Left ventricle myocardium inferior (tissue), 1 donor: ENCODE measurements around the gene ATP2A1. TPM values are rescaled to one million over a fixed set of nuclear protein-coding genes. Genes with fewer than 3 reads are reported as not detected.

ENCODE experiments used
- DNase-seq: peaks from one replicate; pipeline ENCODE4 v3.0.0-alpha.2; 2020
- H3K27ac ChIP-seq: fragments of 200-600 bp; replicated peaks from 2 replicates; pipeline ENCODE4 v1.8.0; 2021
- H3K27me3 ChIP-seq: fragments of 200-600 bp; 2 replicates; pipeline ENCODE4 v1.8.0; 2021; ENCODE audit warnings: low read depth
- H3K36me3 ChIP-seq: fragments of 200-600 bp; 2 replicates; pipeline ENCODE4 v1.8.0; 2021
- H3K4me1 ChIP-seq: fragments of 200-600 bp; 2 replicates; pipeline ENCODE4 v1.8.0; 2021
- H3K4me3 ChIP-seq: fragments of 200-600 bp; 2 replicates; pipeline ENCODE4 v1.8.0; 2021; ENCODE audit warnings: mild to moderate bottlenecking, moderate library complexity
- H3K9me3 ChIP-seq: fragments of 200-600 bp; replicated peaks from 2 replicates; pipeline ENCODE4 v1.8.0; 2021
- CTCF ChIP-seq: fragments of 200-600 bp; IDR thresholded peaks from 2 replicates; pipeline ENCODE4 v1.8.0; 2021; ENCODE audit warnings: antibody characterized with exemption, mild to moderate bottlenecking, borderline replicate concordance
- intact Hi-C: fragments of 100-400 bp; cut with micrococcal nuclease; formaldehyde crosslinking; loops from one replicate; pipeline ENCODE4 v1.11.0; 2022
- microRNA-seq: library from miRNA; unstranded; fragments of <30 nt; microRNA quantifications from one replicate; pipeline ENCODE4 v1.2.0, GENCODE V29; 2020
- total RNA-seq: library from RNA; stranded (reverse); fragmentation: NEBNext Ultra II Directional; extraction: Animal tissue kit (Norgen Biotek cat#: 25700); gene quantifications from one replicate; pipeline ENCODE4 v1.2.1, GENCODE V29; 2021
- donor health status: DM: no; HTN: yes; CAD: no; lungs with severe emphysema.

Gene ATP2A1
- total RNA-seq, 1 donor from 2014 or later: 0.38 TPM

GRCh38 chr16:28951410-28951943, 73.2 kb downstream of the ATP2A1 start:
- Histone ChIP-seq H3K27ac (peak overlapping the region; percentile 90), H3K36me3 (peaks cover 44% of the 10 kb centered on the region), H3K27me3 (no peaks in the 10 kb centered on the region), H3K4me1 (peaks cover 20% of the 10 kb centered on the region), H3K9me3 (no peaks in the 10 kb centered on the region), H3K4me3 (peak overlapping the region; percentile 92)
- no peak for DNase-seq
- intact Hi-C loops: no loop called here
- TF ChIP-seq CTCF: no peak

Small RNAs within 50 kb of the gene (microRNA-seq; reads per million reads assigned to microRNA genes)
- not detected for gene MIR4721

Other genes starting within 250 kb of the ATP2A1 start
- not detected for gene NPIPB8, start 240.4 kb upstream of the ATP2A1 start, total RNA-seq
- 439 TPM for gene EIF3C, start 167.0 kb upstream of the ATP2A1 start, total RNA-seq
- gene NPIPB9, start 126.7 kb upstream of the ATP2A1 start, total RNA-seq: not detected
- gene ATXN2L, start 55.5 kb upstream of the ATP2A1 start, total RNA-seq: 51.2 TPM
- gene TUFM, start 32.1 kb upstream of the ATP2A1 start, total RNA-seq: 236 TPM
- gene SH2B1, start 14.6 kb upstream of the ATP2A1 start, total RNA-seq: 48.5 TPM
- gene RABEP2, start 46.8 kb downstream of the ATP2A1 start, total RNA-seq: 17.7 TPM
- gene CD19, start 53.5 kb downstream of the ATP2A1 start, total RNA-seq: not detected
- 18.1 TPM for gene NFATC2IP, start 72.4 kb downstream of the ATP2A1 start, total RNA-seq
- 16.5 TPM for gene SPNS1, start 96.3 kb downstream of the ATP2A1 start, total RNA-seq
- gene LAT, start 106.6 kb downstream of the ATP2A1 start, total RNA-seq: 0.93 TPM